Head of caudate nucleus (tissue), 42 donors: ENCODE data around the gene OR6C1.
A peak's percentile ranks its signal among the peaks of the same experiment; 100 is the strongest.
"Not testable (repeated sequence)": the region's sequence is repeated elsewhere in the genome, so short reads cannot be mapped to it uniquely, and the experiment has no call there.

Source experiments
- DNase-seq, 42 donors: peaks; one replicate each; pipeline versions ENCODE4 v3.0.0 to v3.0.0-alpha.2; 2020 to 2021; ENCODE audit warnings: mixed read lengths in 7 of 42
- intact Hi-C: fragments of 100-400 bp; cut with DNase I; formaldehyde crosslinking; loops from one replicate; pipeline ENCODE4 v1.15.0; 2022

OR6C1 gene

DNA sequence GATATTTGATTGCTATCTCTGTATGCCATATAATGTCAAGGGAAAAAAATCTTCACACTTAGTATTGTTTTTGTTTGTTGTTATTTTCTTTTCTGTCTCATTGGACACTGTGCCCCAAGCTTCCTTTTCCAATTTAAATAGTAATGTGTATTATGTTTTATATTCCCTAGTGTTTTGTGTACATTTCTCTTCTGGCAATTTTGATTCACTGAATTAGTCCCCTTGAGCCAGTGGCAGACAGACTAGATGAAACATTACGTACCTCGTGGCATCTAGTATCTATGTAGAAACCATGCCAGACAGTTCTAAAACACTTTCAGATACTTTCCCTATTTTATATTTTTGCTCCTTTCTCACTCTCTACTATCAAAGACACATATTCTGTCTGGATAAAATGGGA lies at the start of gene OR6C1:
Gene OR6C1 (plus strand): TSS at position 301 of the 400 bp plus-strand sequence. CDS start 6,257 bp downstream, outside the sequence.
- DNase-seq, result no peak
- intact Hi-C loops, result no loop called here

DNA sequence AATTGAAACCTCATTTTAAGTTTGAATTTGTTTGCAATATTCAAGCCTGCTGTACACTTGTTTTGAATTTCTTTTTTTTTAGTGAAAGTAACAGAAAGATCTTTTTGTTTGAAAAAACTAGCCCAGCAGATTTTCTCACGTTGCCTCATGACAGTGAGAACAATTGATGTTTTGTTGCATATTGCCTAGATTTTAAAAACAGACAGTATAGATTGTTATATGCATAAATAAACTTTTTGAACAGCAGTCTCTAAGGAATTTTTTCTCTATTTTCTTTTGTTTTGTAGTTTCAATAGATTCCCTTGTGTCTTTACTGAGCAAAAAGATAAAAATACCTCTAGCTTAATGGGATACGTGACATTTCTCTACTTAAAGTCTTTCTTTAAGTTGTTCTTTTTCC lies 33.2 kb upstream of the OR6C1 start:
- DNase-seq, result peak in 1 of 42 donors; percentile 4
- intact Hi-C loops, result no loop called here

DNA sequence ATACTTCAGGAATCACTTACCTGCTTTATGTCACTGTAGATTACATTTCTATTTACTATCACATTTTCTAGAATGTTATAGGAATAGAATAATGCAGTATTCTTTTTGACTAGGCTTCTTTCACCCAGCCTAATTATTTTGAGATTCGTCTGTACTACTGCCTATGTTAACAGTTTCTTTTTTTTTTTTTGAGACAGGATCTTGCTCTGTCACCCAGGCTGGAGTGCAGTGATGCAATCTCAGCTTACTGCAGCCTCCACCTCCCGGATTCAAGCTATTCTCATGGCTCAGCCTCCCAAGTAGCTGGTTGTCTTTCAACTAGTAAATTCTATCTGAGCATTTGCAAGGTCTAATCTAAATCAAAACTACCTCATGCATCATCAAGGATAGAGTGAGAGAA lies 24.1 kb upstream of the OR6C1 start:
- DNase-seq, result no peak
- intact Hi-C loops, result no loop called here

DNA sequence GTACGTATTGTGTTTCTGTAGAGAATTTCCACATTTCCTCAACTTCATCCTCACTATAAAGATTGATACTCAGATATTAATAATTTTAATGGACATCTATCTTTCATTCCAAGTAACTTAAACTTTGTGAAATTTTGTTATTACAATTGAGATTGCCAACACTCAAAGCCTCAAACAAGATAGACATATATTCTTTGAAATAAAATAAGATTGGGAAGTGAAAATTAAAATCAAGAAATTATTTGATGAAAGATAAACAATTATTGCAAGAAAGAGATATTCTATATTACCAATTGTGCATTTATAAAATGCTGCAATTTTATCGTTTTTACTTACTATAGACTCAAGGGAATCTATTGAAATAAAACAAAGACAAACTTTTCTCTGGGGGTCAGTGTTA lies 17.7 kb upstream of the OR6C1 start, which contains the start of gene OR6C6:
Gene OR6C6 (minus strand): TSS at position 101 of the 400 bp plus-strand sequence. CDS start 1,337 bp downstream, outside the sequence.
- intact Hi-C loops, result no loop called here
- DNase-seq, result no peak

DNA sequence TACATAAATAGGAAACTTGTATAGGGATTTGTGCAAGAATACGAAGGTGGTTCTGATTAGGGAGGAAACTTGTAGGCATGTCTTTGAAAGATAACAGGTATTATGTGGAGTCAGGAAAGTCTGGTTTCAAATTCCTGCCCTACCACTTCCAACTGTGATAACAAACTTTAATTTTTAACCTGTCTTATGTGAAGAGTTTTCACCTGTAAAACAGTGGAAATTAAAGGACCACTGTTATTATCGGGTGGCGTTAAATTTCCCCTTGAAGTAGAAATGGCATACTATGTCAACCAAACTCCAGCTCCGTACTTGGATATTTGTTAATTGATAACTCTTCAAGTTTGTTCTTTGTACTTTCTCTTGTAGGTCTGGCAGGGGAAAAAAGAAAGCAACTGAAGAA lies 6.1 kb downstream of the OR6C1 start:
- intact Hi-C loops, result no loop called here
- DNase-seq, result no peak

DNA sequence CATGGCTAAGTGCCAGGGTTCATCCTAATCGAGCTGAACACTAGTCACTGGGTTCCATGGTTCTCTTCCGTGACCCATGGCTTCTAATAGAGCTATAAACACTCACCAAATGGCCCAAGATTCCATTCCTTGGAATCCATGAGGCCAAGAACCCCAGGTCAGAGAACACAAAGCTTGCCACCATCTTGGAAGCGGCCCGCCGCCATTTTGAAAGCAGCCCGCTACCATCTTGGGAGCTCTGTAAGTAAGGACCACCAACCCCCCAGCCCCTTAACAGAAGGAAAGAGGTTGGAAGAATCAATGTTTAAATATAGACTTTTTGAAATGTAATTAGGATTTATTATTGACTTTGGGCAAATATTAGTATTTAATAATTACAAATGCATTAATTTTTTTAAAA lies 11.7 kb downstream of the OR6C1 start:
- intact Hi-C loops, DNase-seq: not testable (repeated sequence)

DNA sequence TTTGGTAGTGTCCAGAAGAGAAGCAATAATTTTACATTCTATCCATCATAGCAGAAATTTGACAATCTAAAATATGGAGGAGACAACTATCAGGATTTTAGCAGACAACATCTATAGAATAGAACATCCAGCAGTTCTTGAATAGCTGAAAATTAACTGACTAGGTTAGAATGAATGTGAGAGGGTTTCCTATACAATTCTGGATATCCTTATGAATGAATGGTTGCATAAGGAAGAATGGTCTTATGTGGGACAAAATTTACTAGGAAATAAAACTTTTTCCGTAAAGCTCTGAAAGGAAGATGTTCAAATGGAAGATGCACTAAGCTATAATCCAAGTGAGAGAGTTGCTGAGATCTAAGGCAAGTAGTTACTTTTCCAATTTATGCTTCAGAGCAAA lies 16.3 kb downstream of the OR6C1 start, which contains the start of gene OR6C3:
Gene OR6C3 (plus strand): TSS at position 301 of the 400 bp plus-strand sequence. CDS start 955 bp downstream, outside the sequence.
- no peak for DNase-seq
- intact Hi-C loops, result no loop called here

DNA sequence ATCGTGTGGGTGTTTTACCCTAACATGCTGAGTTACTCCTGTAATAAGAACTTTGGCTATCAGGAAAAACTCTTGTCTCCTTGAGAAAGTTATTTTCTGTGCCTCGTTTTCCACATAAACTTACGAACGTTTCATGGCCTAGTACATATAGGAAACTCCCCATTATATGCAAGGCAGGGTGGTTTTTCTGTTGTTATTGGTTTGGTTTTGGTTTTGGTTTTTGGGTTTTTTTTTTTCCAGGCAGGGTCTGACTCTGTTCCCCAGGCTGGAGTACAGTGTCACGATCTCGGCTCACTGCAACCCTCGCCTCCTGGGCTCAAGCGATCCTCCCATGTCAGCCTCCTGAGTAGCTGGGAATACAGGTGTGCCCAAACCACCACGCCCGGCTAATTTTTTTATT lies 21.9 kb downstream of the OR6C1 start:
- intact Hi-C loops, result no loop called here
- no peak for DNase-seq

DNA sequence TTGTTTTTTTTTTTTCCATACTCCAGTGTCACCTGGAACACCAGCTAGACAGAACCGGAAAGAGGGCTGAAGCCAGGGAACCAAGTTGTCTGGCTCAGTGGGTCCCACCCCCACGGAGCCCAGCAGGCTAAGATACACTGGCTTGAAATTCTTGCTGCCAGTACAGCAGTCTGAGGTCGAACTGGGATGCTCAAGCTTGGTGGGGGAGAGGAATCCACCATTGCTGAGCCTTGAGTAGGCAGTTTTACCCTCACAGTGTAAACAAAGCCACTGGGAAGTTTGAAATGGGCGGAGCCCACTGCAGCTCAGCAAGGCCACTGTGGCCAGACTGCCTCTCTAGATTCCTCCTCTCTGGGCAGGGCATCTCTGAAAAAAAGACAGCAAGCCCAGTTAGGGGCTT lies 41.2 kb downstream of the OR6C1 start:
- intact Hi-C loops, DNase-seq: not testable (repeated sequence)

DNA sequence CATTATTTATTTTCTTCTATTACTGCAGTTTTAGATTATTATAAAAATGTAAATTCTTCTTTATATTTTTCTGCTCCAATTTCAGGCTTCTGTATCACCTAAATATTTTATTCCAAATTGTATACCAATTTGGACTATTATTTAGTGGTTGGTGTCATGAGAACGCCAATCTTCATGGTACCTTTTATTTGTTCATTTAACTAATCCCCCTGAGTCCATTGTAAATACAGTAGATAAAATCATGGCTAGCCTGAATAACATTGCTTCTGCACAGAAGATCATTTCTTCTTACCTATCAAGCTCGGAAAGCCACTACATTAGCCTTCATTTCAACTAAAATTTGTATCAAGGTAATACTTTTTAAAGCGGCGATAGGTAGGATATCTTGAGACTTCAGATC lies 48.5 kb downstream of the OR6C1 start, which contains the start of gene OR6C75:
Gene OR6C75 (plus strand): TSS at position 301 of the 400 bp plus-strand sequence. CDS start 2,136 bp downstream, outside the sequence.
- DNase-seq, result no peak
- intact Hi-C loops, result no loop called here

DNA sequence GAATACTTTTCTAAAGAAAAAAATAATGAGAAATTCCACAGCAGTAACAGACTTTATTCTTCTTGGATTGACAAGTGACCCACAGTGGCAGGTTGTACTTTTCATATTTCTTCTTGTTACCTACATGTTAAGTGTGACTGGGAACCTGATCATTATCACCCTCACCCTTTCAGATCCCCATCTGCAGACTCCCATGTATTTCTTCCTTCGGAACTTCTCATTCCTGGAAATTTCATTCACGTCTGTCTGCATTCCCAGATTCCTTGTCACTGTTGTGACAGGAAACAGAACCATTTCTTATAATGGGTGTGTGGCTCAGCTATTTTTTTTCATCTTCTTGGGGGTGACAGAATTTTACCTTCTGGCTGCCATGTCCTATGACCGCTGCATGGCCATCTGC lies 50.9 kb downstream of the OR6C1 start:
- intact Hi-C loops, result no loop called here
- DNase-seq, result no peak
